Breast epithelium (tissue), 4 donors: ENCODE data around the gene HERC2. TPM values are rescaled to one million over a fixed set of nuclear protein-coding genes. Genes with fewer than 3 reads are reported as not detected.

Experiments used
- DNase-seq, 2 donors: peaks; one replicate each; pipeline ENCODE4 v3.0.0-alpha.2; 2019; ENCODE audit warnings: low spot score in 2 of 2
- H3K27ac ChIP-seq, 2 donors: fragments of 200-600 bp; sonication (generic) in 1 of 2; one replicate each; pipeline ENCODE4 v1.5.1; 2016 to 2019; ENCODE audit warnings: mild to moderate bottlenecking in 1 of 2
- H3K27me3 ChIP-seq, 2 donors: fragments of 200-600 bp; sonication (generic) in 1 of 2; one replicate each; pipeline versions ENCODE4 v1.5.1 to v1.6.0; 2017 to 2019; ENCODE audit warnings: control low read depth in 1 of 2, mild to moderate bottlenecking in 1 of 2
- H3K36me3 ChIP-seq: fragments of 200-600 bp; one replicate; pipeline ENCODE4 v1.5.1; 2019
- H3K4me1 ChIP-seq, 2 donors: fragments of 200-600 bp; sonication (generic); one replicate each; pipeline ENCODE4 v1.5.1; 2016 to 2019; ENCODE audit warnings: control low read depth in 1 of 2
- H3K4me3 ChIP-seq, 3 donors: fragments of 200-600 bp; sonication (generic); 1 replicate in 2 of 3; 2 replicates in 1 of 3; pipeline ENCODE4 v1.5.1; 2016 to 2019; ENCODE audit warnings: mild to moderate bottlenecking in 3 of 3, moderate library complexity in 2 of 3
- H3K9me3 ChIP-seq, 2 donors: fragments of 200-600 bp; sonication (generic) in 1 of 2; one replicate each; pipeline ENCODE4 v1.5.1; 2016 to 2019; ENCODE audit warnings: control low read depth in 1 of 2
- CTCF ChIP-seq, 3 donors: fragments of 450-650 bp; IDR thresholded peaks; one replicate each; pipeline ENCODE4 v1.5.1; 2016 to 2017; ENCODE audit warnings: antibody characterized with exemption in 3 of 3, mild to moderate bottlenecking in 3 of 3, moderate library complexity in 3 of 3
- POLR2A ChIP-seq: fragments of 450-650 bp; IDR thresholded peaks from one replicate; pipeline ENCODE4 v1.6.1; 2016; ENCODE audit warnings: antibody characterized with exemption, mild to moderate bottlenecking, moderate library complexity
- POLR2AphosphoS5 ChIP-seq, 3 donors: sonication (generic); formaldehyde crosslinking; IDR thresholded peaks; one replicate each; pipeline ENCODE4 v1.6.1; 2017; ENCODE audit warnings: antibody characterized with exemption in 3 of 3
- intact Hi-C: fragments of 100-400 bp; cut with DNase I; formaldehyde crosslinking; loops from one replicate; pipeline ENCODE4 v1.15.1; 2023; ENCODE audit warnings: low total_unique reads
- total RNA-seq, 3 donors: library from RNA; depleted of rRNA; stranded (reverse); fragments of >200 nt; gene quantifications; one replicate each; pipeline ENCODE4 v1.1.0, GENCODE V29; 2016

The HERC2 gene
- total RNA-seq, 3 donors from 2014 or later, result 46.2 to 55.8 (median 51.1) TPM

GRCh38 chr15:28262438-28262837, 59.5 kb downstream of the HERC2 start:
- Histone ChIP-seq H3K9me3 (no peaks in the 10 kb centered on the region), H3K27me3 (no peaks in the 10 kb centered on the region), H3K4me3 (no peak overlapping the region), H3K4me1 (no peaks in the 10 kb centered on the region), H3K27ac (no peak overlapping the region), H3K36me3 (peaks cover 4% of the 10 kb centered on the region)
- TF ChIP-seq CTCF (IDR thresholded peaks at IDR 0.05) (no peak), POLR2AphosphoS5 (IDR thresholded peaks at IDR 0.05) (no peak), POLR2A (no peak)
- intact Hi-C loops, result no loop called here
- no peak for DNase-seq

- TF ChIP-seq POLR2AphosphoS5 (IDR thresholded peaks at IDR 0.05), result no peak
- no peak for TF ChIP-seq POLR2A
- TF ChIP-seq CTCF (IDR thresholded peaks at IDR 0.05), result no peak
- DNase-seq, result no peak
- no peak overlapping the region for H3K4me3 ChIP-seq
- no peaks in the 10 kb centered on the region for H3K4me1 ChIP-seq
- intact Hi-C loops, result no loop called here
- H3K36me3 ChIP-seq, result peaks cover 4% of the 10 kb centered on the region
- H3K27me3 ChIP-seq, result no peaks in the 10 kb centered on the region
- H3K27ac ChIP-seq, result no peak overlapping the region
- no peaks in the 10 kb centered on the region for H3K9me3 ChIP-seq
These were observed 61.3 kb downstream of the HERC2 start for GRCh38 chr15:28260722-28261121.

GRCh38 chr15:28260317-28260716, 61.7 kb downstream of the HERC2 start:
- H3K4me3 ChIP-seq, result no peak overlapping the region
- no peaks in the 10 kb centered on the region for H3K27me3 ChIP-seq
- peaks cover under 1% of the 10 kb centered on the region for H3K36me3 ChIP-seq
- H3K9me3 ChIP-seq, result no peaks in the 10 kb centered on the region
- H3K4me1 ChIP-seq, result no peaks in the 10 kb centered on the region
- no peak overlapping the region for H3K27ac ChIP-seq
- DNase-seq, result no peak
- intact Hi-C loops, result no loop called here
- TF ChIP-seq POLR2A (no peak), CTCF (IDR thresholded peaks at IDR 0.05) (no peak)

GRCh38 chr15:28255965-28256364, 66.0 kb downstream of the HERC2 start:
- Histone ChIP-seq H3K36me3 (no peaks in the 10 kb centered on the region), H3K4me3 (no peak overlapping the region)
- TF ChIP-seq CTCF (IDR thresholded peaks at IDR 0.05) (no peak), POLR2A (no peak), POLR2AphosphoS5 (IDR thresholded peaks at IDR 0.05) (no peak)

GRCh38 chr15:28252831-28253230, 69.1 kb downstream of the HERC2 start:
- no peak for TF ChIP-seq POLR2AphosphoS5 (IDR thresholded peaks at IDR 0.05)
- no peak for TF ChIP-seq CTCF (IDR thresholded peaks at IDR 0.05)
- TF ChIP-seq POLR2A, result no peak
- Histone ChIP-seq H3K36me3 (no peaks in the 10 kb centered on the region), H3K4me3 (no peak overlapping the region), H3K27ac (no peak overlapping the region), H3K27me3 (no peaks in the 10 kb centered on the region), H3K4me1 (no peaks in the 10 kb centered on the region), H3K9me3 (no peaks in the 10 kb centered on the region)
- intact Hi-C loops, result no loop called here
- DNase-seq, result no peak

More at GRCh38 chr15:28255965-28256364, 66.0 kb downstream of the HERC2 start:
- no peaks in the 10 kb centered on the region for H3K4me1 ChIP-seq
- intact Hi-C loops, result no loop called here
- H3K27me3 ChIP-seq, result no peaks in the 10 kb centered on the region
- H3K9me3 ChIP-seq, result no peaks in the 10 kb centered on the region
- no peak for DNase-seq
- H3K27ac ChIP-seq, result no peak overlapping the region
